Stimulated activated CD8-positive, alpha-beta memory T cell treated with anti-CD3 and anti-CD28 coated beads, Interleukin-15, amount 100 ng/mL, for 4 hours (primary cell): ENCODE results near the gene MAP2K6.
"Not testable (repeated sequence)": the region's sequence is repeated elsewhere in the genome, so short reads cannot be mapped to it uniquely, and the experiment has no call there.

Source experiments
- DNase-seq, 2 donors: peaks; one replicate each; pipeline ENCODE4 v3.0.0-alpha.2; 2020; ENCODE audit warnings: low read depth in 2 of 2

The MAP2K6 gene

DNA sequence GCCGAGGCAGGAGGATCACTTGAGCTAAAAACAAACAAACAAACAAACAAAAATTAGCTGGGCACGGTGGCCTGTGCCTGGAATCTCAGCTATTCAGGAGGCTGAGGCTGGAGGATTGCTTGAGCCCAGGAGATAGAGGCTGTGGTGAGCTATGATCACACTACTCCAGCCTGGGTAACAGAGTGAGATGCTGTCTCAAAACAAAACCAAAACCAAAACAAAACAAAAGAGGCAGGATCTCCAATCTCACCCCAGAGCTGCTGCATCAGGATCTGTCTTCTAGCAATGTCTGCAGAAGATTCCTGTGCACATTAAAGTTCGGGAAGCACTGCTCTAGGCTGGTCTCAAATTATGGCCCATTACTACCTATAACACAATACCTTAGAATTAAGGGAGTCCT lies 43.1 kb downstream of the MAP2K6 start:
- no peak for DNase-seq

DNA sequence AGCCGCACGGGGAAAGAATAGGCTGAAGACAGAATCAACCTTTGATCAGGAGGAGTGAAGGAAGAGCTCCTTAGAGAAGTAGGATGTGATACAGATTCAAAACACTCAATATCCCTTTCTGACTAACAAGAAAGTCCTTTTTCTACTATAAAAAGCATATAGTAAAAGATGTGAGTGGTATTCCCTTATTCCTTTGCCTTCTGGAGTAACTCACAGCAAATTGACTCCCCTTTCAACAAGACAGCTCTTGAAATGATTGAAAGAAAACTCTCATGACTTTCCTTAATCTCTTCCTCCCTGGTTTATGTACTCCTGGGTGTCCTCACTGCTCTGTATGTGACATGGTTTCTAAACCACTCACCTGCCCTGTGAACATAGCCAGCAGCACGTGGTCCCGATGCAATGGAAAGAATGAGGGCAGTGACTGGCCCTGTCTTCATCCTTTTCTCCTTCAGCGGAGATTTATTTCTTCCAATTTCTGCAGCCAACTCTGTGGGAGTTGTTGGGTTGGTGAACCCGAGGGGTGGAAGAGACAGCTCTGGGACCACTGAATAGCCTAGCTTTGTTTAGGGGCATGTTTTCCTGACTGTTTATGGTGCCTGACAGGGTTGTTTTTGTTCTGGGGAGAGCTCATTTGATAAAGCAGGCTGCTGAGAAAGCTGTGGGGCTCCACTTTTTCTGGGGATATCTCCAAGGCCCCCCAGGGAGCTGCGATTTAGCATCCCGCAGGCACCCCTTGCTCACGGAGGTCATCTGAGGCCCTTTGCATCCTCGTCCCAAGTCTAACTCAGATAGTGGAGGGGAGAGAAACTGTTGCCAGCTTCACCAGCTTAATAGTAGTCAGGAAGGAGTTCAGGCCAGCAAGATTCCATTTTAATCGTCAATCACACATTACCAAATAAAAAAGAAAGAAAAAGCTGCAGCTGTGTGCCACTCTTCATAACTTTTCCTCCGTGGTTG lies 46.7 kb downstream of the MAP2K6 start:
- no peak for DNase-seq

DNA sequence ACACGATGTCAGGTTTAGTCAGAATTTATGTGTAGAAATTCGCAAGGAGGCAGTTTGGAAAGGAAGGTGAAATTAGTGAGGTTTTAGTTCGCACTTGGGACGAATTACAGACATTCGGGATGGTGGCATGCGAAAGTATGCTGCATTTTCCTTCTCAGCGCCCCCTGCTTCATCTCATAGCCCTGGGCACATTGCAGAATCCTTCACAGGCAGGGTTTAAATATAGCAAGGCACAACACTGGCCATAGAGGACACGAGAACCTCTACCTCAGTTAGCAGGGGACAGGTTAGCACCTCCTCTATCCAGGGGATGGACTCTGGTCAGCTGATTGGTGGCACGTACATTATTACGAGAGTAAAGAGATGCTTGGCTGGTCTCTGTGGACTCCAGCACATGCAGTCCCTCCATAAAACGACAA lies 47.5 kb downstream of the MAP2K6 start:
- DNase-seq: no peak

DNA sequence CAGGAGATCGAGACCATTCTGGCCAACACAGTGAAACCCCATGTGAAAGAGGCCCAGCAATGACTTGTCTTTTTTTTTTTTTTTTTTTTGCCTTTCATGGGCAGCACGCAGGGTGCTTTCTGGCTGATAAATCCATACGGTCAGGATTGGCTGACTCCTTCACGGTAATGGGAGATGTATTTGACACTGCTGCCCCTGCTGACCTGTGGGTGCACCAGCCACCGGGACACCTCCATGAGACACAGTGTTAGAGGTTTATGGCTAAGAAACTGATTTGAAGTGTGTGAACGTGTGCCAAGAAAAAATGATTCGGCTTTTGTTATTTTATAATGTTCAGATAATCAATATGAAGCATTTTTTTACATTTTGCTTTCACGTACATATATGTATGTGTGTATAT lies 48.4 kb downstream of the MAP2K6 start:
- DNase-seq: no peak

DNA sequence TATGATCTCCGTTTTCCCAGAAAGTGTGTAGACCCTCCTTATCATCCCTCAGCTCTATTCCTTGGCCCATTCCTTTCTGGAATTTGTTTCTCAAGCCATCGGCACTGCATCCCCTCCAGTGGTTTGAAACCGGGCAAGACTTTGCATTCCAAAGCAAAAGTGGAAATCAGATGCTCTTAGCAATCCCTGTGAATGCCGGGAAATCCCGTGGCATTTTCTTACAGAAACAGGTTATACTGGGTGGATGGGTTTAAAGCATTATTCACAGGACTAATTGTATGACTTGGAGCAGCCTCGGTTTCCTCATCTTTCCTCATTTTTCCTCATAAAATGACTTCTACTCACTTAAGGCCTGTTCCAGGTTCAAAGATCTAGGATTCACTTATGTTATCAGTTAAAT lies 52.0 kb downstream of the MAP2K6 start:
- no peak for DNase-seq

GRCh38 chr17:69466905-69467667 lies 52.6 kb downstream of the MAP2K6 start:
- DNase-seq: no peak

DNA sequence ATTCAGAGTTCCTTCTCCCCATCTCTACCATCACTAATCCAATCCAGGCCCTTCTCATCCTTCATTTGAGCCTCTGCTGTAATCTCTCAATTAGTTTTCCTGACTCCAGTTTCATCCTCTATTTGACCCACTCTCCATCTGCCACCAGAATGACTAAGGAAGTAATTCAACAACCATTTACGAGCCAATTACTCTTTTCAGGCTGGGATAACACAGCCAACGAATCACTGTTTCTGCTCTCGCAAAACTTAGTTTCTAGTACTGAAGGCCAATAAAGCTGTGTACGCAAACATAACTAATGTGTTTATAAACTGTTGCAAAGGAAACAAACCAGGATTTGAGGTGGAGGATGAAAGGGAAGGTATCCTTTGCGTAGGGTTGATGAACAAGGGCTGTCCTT lies 53.7 kb downstream of the MAP2K6 start:
- no peak for DNase-seq

DNA sequence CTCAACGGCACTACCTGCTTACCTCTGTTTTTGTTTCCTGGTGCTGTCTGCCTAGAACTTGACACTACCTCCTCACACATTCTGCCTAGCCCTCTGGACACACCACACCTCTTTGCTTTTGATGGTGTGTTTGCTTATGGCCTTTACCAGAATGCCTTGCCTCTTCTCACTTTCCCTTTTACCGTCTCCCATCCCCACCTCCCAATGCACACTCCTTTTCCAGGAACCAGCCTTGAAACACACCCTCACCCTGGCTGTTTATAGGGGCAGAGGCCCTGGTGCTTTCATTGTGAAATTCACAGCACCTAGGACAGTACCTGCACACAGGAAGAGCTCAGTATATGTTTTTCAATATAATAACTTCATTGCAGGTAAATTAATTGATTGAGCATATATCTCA lies 56.2 kb downstream of the MAP2K6 start:
- no peak for DNase-seq

DNA sequence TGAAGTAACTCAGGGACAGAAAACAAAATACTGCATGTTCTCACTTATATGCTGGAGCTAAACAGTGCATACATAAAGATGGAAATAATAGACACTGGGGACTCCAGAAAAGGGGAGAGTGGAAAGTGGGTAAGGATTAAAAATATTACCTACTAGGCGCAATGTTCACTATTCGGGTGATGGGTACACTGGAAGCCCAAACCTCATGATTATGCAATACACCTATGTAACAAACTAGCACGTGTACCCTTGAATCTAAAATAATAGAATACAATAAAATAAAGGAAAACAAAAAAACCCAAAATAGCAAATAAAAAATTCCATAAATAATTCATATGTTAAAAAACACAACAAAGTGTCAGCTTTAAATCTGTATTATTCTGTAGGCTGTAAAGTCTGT lies 56.9 kb downstream of the MAP2K6 start:
- no peak for DNase-seq

GRCh38 chr17:69473841-69474831 lies 59.6 kb downstream of the MAP2K6 start:
- DNase-seq: no peak

GRCh38 chr17:69477204-69477902 lies 62.9 kb downstream of the MAP2K6 start:
- no peak for DNase-seq

GRCh38 chr17:69477903-69478266 lies 63.4 kb downstream of the MAP2K6 start:
- no peak for DNase-seq

DNA sequence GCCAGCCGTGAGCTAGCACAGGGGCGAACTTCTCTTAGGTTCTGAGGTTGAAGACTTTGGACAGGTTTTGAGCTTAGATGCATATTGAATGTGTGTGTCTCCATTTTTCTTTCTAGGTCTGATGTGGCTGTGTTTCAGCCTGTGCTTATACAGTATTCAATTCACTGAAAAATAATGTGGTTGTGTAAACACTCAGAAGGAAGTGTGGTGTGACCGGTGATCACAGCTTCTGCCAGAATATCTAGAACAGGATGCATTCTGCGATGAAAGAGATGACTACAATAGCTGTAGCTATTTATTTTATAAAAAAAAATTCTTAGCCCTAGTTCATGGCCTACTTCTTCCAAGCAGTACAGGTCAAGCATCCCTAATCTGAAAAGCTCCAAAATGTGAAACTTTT lies 64.4 kb downstream of the MAP2K6 start:
- DNase-seq: no peak

GRCh38 chr17:69479756-69480155 lies 65.3 kb downstream of the MAP2K6 start:
- DNase-seq: not testable (repeated sequence)

DNA sequence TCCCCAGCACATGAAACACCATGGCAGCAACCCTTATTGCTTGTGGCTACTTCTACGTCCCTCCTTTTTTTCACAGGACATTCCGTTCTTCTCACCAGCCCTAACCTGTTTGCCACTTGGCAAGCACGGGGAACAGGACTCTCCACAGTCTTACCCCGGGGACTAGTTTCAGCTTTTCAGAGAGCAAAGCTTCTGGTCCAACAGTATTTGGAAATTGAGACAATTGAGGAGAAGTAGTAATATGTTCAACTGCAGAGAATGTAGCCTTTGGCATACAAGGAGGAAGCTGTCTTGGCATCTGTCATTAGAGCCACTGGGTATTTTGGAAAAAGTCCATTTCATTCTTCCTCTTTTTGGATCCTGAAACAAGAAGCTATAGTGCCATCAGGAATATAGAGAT lies 65.7 kb downstream of the MAP2K6 start:
- DNase-seq: no peak

DNA sequence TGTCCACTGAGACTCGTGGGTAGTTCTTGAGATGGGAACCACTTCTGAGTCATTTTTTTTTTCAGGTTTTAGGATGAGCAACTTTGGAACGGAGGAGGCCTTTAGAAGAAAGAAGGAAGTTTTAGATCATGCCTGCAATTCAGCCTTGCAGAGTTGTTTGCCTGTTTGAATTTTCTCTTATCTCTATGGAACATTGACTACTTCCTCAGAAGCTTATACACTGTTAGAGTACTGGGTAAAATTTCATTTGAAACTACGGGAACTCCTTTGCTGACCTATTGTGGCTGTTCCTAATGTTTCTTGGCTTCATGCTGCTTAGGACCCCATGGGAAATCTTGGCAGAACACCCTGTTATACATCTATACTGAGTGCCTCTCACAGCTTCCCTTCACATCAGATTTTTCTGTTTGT lies 70.8 kb downstream of the MAP2K6 start:
- DNase-seq: no peak

GRCh38 chr17:69485901-69486643 lies 71.6 kb downstream of the MAP2K6 start:
- no peak for DNase-seq

- no peak for DNase-seq
Observed at GRCh38 chr17:69486779-69487637, 72.5 kb downstream of the MAP2K6 start.

DNA sequence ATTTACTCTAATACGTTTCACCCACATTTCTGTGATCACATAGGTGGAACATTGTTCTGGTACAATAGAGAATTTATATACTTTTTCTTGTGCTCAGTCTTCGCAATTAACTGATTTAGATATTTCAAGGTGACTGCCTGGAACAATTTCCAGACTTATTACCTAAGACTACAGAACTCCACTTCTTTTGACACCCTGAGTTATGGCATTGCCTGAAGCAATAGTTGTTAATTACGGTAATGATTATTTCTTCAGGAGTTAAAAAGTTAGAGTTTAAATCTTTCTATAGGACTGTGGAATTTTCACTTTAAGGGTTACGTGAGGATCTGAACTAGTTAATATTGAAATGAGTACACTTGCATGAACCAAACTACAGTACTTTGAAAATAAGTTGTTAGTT lies 74.8 kb downstream of the MAP2K6 start:
- no peak for DNase-seq
